ENCODE measurements around the gene ZFYVE21.

The ZFYVE21 gene

GRCh38 chr14:103746701-103747100, 31.1 kb downstream of the ZFYVE21 start:
- no peak for DNase-seq (ENCODE audit: low spot score)
- in situ Hi-C loops (cut with MboI; ENCODE audit: low sequenced_read_pairs, unreplicated experiment) = no loop called here
- TF ChIP-seq CTCF (IDR thresholded peaks at IDR 0.05; ENCODE audit: borderline replicate concordance, control extremely low read depth, extremely low read depth, insufficient read depth, missing control alignments) = no peak

DNA sequence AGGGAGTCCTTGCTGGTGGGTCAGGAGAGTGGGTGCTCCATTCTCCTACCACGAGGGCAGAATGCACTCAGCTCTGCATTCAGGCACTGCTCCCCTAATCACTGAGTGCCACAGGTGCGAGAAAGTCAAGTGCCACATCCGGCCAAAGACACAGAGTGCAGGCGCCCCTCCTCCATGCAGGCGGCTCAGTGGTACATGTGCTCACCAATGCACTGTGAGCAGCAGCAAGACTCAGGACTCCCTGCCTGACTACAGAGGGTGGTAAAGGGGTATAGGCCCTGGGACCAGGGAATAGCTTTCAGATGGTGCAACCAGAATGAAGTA, 32.9 kb downstream of the ZFYVE21 start:
- no peak for TF ChIP-seq CTCF (IDR thresholded peaks at IDR 0.05; ENCODE audit: borderline replicate concordance, control extremely low read depth, extremely low read depth, insufficient read depth, missing control alignments)
- DNase-seq (ENCODE audit: low spot score) = no peak
- in situ Hi-C loops (cut with MboI; ENCODE audit: low sequenced_read_pairs, unreplicated experiment) = no loop called here

DNA sequence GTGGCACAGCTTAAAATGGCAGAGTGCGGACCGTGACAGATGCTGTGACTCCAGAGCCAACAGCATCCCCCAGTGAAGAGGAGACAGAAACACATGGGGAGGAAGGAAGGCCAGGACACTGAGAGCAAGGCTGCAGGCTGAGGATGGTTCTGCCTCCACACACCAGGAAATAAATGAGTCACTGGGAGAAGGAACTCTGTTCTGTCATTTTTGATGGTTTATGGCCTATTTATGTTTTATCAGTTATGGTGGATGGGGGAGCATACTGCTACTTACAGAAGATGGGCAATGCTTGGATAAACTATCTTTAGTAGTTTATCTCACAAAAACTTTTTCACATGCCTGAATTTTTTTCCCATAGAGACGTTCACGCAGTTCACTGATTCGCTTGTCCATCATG, 33.8 kb downstream of the ZFYVE21 start:
- in situ Hi-C loops (cut with MboI; ENCODE audit: low sequenced_read_pairs, unreplicated experiment) = no loop called here
- no peak for TF ChIP-seq CTCF (IDR thresholded peaks at IDR 0.05; ENCODE audit: borderline replicate concordance, control extremely low read depth, extremely low read depth, insufficient read depth, missing control alignments)
- no peak for DNase-seq (ENCODE audit: low spot score)

GRCh38 chr14:103749860-103750259, 34.2 kb downstream of the ZFYVE21 start:
- TF ChIP-seq CTCF (IDR thresholded peaks at IDR 0.05; ENCODE audit: borderline replicate concordance, control extremely low read depth, extremely low read depth, insufficient read depth, missing control alignments) = no peak
- in situ Hi-C loops (cut with MboI; ENCODE audit: low sequenced_read_pairs, unreplicated experiment) = no loop called here
- DNase-seq (ENCODE audit: low spot score) = no peak

- in situ Hi-C loops (cut with MboI; ENCODE audit: low sequenced_read_pairs, unreplicated experiment) = no loop called here
- DNase-seq (ENCODE audit: low spot score) = no peak
- TF ChIP-seq CTCF (IDR thresholded peaks at IDR 0.05; ENCODE audit: borderline replicate concordance, control extremely low read depth, extremely low read depth, insufficient read depth, missing control alignments) = no peak
Observed at GRCh38 chr14:103753774-103754173, 38.2 kb downstream of the ZFYVE21 start.

DNA sequence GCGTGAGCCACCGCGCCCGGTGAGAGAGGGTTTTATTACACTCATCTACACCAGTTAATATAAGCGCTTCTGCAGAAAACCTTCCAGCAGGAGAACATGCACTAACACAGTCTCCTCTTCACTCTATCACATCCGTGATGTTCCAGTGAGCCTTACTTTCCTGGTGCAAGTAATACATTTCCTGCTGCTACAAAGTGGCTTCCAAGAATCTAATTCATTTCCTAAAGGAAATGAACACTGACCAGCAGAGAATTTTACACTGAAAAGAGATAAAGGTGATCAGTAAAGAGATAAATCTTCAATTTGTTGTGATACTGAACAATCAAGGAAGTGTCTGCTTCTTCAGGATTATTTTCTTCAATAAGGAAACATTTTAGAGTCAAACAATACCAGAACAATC, 39.5 kb downstream of the ZFYVE21 start:
- in situ Hi-C loops (cut with MboI; ENCODE audit: low sequenced_read_pairs, unreplicated experiment) = no loop called here
- no peak for DNase-seq (ENCODE audit: low spot score)
- no peak for TF ChIP-seq CTCF (IDR thresholded peaks at IDR 0.05; ENCODE audit: borderline replicate concordance, control extremely low read depth, extremely low read depth, insufficient read depth, missing control alignments)
